ENCODE data around the gene CDHR4.
A peak's percentile ranks its signal among the peaks of the same experiment; 100 is the strongest.
"Not testable (repeated sequence)": the region's sequence is repeated elsewhere in the genome, so short reads cannot be mapped to it uniquely, and the experiment has no call there.

The CDHR4 gene

DNA sequence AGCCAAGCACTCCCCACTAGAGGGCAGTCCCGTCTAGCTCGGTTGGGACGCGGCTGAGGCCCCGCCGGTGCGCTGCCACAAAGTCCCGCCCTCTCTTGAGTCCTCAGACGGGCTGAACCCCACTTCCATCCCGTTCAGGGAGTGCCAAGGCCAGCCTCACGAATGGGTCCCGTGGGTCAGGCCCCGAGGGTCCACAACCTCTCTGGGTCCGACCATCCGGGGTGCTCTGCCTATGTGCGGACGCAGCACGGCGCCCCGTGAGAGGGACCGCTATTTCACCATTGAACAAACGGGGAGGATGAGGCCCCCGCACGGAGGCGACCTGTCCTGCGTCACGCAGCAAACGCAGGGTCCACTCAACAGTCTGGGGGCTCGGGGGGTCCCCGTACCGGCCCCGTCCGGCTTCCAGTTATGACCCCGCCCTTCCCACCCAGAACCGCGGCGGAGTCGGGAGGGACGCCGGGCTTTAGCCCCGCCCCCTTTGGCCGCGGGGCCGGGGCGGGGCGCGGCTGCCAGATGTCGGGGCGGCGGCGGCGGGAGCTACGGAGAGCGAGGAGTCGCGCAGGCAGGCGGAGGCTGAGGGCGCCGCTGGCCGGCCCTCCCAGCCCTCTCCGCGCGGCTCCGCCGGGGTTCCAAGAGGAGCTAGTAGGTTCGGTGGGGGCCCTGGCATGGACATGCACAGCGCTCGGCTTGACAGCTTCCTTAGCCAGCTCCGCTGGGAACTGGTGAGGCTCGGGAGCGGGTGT is 3.2 kb upstream of the CDHR4 start, which contains the start of gene INKA1:
TSS of gene INKA1 (plus strand) at position 543 of the 746 bp plus-strand sequence. CDS start at position 675, 132 bp downstream.
- peak; percentile 89 for DNase-seq

DNA sequence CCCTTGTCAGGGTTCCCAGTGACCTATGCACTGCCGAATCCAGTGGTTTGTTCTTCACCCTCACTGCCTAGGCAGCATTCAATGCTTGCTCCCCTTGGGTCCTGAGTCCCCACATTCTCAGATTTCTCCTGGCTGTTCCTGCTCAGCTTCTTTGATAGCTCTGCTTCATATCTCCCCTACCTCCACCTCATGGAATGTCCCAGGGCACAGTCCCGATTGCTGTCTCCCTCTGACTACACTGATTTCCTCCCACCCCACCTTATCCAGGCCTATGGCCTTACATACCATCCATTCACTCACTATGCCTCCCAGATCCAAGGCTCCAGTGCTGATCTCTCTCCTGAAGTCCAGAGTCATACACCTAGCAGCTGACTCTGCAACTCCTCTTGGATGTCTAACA is 1.5 kb upstream of the CDHR4 start:
- no peak for DNase-seq

DNA sequence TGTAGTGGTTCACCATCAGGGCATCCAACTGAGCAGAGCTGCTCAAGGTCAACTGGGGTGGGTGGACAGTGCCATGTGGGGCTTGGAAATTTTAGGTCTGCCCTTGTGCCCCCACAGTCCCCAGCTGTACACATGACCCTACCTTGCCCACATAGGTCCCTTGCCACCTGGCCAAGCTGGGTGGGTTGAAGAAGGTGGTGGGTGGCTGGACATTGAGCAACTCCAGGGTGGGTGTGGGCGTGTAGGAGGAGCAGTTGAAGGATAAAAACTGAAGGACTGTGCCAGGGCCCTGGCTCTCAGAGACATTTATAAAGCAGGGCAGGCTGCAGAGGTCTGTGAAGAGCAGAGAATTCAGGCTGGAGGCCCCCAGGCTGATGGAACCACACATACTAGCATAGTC is 568 bp downstream of the CDHR4 start:
- DNase-seq, result no peak

DNA sequence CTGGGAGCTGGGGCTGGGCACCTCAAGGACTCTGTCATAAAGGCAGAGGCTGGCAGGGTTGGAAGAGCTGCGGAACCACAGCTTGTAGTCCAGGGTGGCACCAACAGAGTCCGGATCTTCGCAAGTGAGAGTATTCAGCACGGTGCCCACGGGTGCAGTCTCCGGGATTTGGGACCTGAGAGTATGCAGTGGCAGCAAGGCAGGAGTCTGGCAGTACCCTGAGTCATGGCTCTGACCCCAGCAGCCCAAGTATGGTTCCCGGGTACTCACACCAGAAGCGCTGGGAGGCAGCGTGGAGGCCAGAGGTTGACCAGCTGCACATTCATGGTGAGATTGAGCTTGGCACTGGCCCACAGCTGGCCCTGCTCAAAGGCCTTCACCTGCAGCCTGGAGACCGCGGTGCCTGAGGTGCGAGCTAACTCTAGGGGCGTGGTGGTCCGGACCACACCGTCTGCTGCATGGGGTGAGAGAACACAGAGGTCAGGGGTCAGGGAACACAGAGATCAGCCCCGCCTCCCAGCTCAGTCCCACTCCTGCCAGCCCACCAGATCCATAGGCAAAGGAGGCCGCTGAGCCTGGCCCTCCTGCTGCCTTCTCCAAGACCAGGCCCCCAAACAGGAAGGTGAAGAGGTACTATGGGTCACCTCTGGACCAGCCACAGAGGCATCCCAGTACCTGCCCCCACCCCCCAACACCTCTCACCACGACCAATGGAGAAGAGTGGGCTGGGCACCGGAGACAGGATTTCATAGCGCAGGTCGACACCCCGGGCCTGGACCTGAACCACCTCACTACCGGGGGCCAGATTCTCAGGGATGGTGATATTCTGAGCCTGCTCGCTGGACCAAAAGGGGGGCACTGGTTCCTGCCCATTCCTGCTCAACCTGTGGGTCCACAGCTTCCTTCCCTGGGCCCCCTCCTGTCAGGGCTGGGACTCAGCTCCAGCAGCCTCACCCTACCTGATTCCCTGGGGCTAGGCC is 4.5 kb downstream of the CDHR4 start:
- no peak for DNase-seq

DNA sequence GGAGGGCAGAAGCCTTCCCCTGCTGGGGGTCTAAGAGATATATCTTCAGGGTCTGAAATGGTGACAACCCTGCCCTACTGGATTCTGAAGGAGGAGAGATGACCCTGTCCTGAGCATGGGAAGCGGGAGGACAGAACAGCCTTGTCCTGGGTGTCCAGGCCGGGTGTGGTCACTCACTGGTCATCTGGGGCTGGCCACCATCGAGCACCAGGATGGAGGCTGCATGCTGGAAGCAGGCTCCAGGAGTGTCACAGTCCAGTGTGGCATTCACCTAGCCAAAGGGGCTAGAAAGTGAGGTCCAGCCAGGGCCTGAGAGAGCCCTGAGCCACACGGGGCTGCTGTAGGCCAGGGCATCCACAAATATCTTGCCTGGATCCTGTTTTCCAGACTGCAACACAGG is 5.2 kb downstream of the CDHR4 start:
- DNase-seq, result no peak

DNA sequence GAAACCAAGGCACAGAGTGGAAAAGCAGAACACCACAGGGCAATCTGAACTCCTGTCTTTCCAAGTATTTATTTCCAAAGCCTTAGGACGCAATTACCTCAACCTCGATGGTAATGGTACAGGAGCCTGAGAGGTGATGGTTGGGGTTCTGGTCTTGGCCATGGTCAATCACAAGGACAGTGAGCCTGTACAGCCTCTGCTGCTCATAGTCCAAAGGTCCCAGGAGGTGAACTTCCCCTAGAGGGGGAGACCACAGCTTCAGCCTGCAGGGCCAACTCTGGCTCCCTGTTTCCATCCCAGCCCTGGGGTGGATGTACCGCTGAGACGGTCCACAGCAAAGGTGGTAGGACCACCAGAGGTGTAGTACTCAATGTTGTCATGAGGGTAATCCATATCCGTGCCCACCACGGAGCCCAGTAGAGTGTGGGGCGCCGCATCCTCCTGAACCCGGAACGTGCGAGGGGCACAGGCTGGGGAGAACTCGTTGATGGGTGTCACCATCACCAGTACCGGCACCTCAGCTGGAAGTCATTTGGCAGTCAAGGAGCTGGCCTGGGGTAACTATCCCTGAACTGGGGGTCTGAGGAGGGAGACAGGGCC is 6.1 kb downstream of the CDHR4 start:
- DNase-seq, result no peak

DNA sequence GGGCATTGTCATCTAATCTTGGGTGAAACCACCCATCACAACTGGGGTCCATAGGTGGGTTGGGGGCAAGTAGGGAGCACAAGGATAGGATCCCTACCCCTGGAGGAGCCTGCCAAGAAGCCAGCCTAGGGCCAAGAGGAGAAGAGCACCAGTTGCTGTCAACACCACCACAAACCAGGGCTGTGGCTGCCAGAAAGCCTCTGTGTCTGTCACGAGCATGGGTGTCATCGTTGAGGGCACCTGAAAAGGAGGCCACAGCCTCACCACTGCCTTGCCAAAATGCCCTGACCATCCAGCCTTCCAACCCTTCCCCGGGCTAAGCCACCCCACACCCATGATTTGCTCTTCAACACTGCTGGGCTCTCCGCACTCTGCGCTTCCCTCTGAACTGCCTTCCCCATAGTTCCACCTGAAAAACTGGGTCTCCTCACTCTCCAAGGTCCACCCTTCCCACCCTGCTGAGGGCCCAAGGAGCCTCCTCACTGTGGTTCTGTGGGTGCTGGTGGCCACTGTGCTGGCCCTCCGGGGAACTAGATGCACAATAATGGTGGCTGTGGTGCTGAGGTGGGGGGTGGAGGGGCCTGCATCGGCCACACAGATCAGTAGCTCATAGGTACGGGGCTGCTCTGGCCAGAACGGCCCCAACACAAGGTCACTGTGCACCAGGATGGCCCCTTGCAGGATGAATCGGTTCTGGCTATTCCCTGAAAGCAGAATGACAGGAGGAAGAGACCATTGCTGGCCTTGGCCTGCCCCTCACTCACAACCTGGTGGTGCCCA is 7.1 kb downstream of the CDHR4 start:
- no peak for DNase-seq

DNA sequence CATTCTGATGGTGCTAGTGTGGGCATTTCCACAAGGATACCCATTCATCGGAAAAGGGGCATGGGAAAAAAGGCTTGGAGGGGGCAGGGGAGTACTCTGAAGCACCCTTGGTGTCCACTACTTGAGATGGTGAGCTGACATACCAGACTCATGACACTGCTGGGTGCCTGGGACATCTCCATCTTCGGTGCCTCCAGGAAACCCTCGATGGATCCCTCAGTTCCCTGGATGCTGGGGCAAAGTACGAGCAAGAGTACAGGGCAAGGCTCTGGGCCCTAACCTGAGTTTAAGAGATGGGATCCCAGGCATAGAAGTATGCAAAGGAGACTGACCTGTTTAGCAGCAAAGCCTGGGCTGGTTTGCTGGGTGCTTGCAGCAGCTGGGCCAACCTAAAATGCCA is 8.1 kb downstream of the CDHR4 start:
- DNase-seq, result no peak

DNA sequence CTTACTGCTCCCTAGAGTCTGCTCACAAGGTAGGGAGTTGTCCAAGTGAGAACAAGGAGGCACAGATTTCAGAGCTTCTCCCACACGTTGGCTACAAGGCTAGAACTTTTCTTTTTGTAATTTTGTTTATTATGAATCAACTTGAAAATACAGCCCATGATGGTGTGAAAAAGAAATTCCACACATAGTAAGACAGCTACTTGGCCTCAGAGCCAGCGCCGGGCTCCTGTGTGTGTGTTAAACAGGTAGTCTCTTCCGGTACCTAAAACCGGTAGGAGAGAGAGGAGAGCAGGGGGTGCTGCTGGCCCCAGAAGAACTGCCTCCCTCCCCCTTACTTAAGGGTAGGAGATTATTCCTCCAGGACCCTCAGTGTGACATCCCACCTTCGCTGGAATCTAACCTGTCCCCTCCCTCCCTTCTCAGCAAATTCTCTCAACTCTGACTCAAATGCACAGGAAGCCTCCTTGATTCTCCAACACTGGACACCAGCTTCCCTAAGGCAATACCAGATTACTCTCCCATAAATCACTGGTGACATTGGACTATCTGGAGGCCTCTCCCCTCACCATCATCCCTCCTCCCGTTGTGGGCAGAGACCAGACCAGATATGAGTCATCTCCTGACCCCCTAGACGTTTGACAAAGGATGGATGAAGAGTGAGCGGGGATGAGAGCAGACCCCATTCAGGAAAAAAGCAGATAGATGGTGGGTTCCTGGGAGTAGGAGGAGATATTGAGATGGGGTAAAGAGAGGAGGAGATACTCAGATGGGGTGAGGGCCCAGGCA is 8.9 kb downstream of the CDHR4 start:
- DNase-seq, result no peak

DNA sequence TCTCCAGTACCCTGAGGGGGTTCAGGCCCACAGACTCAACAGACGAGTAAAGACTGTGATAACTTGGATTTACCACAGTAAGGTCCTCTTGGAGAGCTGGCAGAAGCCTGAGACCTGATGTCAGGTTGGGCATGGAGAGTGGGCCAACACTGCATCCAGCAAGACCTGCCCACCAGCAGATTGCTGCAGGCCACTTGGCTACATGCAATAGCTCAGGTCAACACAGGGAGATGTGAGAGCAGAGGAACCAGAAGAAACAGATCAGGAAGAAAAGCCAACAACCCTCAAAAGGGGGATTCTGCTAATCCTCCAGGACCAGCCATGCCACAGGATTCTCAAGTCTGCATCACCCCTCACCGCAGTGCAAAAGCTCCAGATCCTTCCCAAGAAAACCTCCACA is 11.6 kb downstream of the CDHR4 start:
- no peak for DNase-seq

DNA sequence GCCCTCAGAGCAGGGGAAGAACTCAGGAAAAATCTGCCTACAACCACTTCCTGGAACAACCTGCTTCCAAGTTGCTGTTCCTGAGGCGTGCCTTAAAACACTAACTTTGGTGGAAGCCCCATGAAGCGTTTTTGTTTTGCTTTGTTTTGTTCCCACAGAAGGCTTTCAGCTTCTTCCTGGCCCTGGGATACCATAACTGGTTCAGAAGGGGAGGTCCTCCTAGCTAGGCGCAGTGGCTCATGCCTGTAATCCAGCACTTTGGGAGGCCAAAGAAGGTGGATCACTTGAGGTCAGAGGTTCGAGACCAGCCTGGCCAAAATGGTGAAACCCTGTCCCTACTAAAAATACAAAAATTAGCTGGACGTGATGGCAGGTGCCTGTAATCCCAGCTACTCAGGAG is 12.1 kb downstream of the CDHR4 start:
- no peak for DNase-seq

DNA sequence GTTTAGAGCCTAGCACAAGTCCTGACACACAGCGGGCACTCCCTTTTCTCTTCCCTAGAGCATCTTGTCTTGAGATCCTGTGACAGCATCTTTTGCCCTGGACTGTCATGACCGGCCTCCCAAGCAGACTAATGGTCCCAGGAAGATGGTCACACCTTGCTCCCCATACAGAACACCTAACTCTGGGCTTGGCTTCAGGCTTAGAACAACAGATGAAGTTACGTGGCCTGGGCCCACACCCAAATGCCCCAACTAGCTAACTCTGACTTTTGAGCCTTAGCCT is 12.6 kb downstream of the CDHR4 start:
- DNase-seq, result no peak

DNA sequence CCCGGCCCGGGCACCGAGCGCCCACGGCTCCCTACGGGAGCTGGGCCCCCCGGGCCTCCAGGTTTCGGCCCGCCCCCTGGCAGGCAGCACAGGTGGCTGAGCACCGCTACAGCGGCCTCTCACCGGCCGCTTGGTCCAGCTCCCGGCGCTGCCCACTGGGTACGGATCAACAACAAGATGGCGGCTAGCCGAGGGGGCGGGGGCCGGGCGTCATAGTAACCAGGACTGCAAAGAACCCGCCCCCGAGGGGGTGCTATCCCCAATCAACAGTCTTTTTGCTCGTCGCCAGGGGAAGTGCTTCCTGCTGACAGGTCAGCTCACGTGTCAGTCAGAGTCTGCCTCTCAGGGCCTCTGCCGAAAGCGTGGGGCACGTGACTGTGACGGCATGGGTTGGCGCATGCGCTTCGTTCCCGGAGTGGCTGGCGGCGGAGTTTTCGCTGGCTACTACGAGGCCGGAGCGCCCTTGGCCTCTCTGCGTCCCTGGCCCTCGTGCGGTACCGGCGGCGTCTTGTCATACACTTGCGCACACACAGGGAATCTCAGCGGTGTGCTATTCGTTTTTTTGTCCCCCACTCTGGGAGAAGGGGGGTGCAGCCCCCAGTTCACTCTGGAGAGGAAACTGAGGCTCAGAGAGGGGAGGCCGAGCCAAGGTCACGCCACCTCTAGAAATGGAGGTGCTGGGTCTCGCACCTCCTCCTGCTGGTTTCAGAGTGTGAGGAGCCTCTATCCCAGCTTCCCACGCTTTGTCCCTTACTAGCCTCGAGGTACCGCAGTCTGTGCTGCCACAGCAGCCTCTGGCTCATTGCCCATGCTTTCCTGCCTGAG is 13.1 kb downstream of the CDHR4 start, which contains the start of gene IP6K1:
TSS of gene IP6K1 (minus strand) at position 186 of the 825 bp plus-strand sequence. CDS start 38,502 bp downstream, outside the sequence.
- peak; percentile 100 for DNase-seq

DNA sequence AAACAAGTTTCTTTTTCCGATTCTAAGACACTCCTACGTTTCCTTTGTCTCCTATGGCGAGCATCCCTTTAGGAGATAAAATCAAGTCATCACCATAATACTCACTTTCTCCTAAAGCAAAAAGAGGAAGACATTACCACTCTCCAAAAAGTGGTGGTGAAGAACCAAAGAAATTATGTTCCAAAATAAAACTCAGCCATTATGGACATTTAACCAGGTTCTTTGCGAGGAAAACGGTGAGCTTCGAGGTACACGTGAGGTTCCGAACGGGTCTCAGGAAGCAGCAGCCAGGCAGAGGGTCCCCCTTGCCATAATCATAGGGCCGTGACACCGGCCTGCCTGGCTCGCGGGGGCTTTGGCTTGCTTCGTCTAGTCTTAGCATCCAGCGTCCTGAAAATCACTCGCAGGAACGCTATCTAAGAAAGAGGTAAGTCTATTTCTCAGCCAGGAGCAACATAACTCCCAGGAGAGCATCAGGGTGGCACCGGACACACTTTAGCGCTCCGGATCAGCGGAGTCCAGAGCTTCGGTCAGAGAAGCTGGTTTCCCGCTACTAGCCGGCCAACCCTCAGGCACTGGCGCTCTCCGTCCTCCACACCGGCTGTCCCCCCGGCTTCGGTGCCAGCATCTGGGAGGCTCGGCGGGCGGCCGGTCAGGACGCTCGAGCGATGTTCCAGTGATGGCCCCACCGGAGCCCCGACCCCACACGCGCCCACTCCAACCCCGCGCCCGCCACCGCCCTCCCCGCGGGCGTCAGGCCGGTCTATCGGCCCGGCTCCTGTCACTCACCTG is 13.9 kb downstream of the CDHR4 start:
- DNase-seq, result no peak

DNA sequence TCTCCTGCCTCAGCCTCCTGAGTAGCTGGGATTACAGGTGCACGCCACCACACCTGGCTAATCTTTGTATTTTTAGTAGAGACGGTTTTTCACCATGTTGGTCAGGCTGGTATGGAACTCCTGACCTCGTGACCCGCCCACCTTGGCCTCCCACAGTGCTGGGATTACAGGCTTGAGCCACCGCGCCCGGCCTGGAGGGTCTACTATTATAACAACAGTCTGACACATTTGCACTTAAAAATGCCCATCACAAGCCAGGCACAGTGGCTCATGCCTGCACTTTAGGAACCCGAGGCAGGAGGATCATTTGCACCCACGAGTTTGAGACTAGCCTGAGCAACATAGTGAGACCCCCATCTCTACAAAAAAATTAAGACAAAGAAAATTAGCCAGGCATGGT is 17.4 kb downstream of the CDHR4 start:
- not testable (repeated sequence) for DNase-seq

DNA sequence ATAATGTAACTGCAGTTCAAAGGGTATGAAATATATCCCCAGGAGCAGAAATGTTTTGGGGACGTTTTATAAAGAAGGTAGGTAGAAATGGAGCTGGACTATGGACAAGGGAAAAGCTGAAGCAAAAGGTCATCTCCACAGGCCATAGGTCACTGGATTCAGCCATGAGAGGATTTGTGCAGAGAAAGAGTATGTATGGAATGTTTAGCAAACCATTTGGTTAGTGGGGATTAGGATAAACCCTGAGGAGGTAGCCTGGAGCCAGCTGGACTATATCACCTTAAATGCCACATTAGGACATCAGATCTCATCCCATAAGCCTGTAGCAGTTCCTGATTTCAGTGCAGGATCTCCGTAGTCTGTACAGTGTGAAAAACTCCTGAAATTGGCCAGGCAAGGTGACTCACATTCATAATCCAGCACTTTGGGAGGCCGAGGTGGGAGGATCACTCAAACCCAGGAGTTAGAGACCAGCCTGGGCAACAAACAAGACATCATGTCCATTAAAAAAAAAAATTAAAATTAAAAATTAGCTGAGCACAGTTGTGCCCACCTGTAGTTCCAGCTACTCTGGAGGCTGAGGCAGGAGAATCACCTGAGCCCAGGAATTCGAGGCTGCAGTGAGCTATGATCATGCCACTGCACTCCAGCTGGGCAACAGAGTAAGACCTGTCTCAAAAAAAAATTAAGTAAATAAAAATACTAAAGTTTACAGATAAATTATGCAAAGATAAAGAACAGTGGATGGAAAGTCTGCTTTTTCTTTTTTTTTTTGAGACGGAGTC is 18.1 kb downstream of the CDHR4 start:
- no peak for DNase-seq

DNA sequence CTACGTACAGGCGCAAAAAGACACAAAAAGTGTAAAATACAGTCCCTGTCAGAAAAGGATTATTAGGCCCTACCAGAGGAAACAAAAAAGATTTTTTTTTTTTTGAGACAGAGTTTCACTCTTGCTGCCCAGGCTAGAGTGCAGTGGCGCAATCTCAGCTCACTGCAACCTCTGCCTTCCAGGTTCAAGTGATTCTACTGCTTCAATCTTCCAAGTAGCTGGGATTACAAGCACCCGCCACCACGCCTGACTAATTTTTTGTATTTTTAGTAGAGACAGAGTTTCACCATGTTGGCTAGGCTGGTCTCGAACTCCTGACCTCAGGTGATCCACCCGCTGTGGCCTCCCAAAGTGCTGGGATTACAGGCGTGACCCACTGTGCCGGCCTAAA is 18.7 kb downstream of the CDHR4 start:
- not testable (repeated sequence) for DNase-seq

DNA sequence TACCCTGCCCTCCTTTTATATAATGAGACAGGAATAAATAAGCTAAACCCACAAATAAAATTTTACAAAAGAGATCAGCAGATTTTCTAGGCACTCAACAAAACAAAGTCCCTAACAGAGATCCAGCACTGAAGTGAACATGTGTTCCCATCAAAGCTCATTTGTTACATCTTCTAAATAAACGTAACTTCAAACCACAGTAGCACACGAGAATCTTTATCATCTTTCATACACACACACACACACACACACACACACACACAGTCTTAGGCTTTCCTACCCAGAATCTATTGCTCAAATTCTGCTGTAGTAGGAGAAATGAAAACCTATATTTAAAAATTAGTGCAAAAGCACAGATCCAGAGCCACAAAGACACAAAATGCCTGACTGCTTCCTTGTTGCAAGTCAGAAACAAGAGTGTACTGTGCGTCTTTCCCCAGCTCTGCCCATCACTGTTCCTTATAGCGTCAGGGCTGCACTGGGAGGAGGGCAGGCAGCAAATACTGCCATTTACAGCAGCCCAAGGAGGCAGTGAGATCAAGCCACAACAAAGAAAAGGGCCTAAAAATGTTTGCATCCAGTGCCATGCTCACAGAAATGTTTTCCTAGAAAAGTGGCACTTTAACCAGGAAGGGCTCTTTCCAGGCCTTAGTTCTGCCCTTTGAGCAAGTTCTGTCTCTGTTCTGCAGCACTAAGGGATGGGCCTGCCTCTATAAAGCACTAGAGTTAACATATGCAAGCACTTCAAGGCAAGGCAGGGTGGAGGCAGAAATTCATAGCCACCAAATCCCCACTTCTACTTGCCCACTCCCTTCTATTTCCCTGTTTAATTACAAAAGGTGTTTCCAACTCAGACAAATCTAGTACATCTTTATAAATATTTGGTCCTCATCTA is 19.3 kb downstream of the CDHR4 start:
- DNase-seq, result no peak
